ENCODE measurements around the gene ENTPD3.

The ENTPD3 gene

DNA sequence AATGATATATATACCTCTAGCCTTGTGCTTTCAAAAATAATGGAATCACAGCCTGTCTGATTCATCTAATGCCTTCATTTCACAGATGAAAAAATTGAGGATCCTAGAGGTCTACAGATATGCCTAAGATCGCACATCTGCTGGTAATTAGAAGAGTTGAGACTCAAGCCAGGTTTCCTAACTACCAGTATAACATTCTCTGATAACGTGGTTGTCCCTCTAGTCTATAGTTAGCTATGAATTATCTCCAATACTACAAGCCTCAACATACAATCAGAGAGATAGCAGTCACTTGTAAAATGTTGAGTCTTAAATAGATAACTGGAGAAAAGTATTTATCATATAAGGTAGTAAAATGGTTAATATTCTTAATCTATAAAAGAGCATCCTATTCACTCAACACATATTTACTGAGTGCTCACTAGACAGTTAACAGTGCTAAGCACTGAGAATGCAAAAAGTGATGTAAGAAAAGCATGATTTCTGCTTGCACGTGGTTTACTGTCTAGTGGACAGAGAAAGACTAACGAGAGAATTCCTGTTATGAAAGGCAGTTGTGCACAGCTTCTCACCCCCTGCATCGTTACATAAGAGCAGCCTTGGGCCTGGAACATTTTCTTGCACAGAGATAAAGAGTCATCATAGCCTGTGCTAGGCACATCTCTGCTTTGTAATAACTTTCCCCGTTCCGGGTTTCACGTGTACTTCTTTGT, 4.9 kb upstream of the ENTPD3 start:
- H3K4me3 ChIP-seq (ENCODE audit: low read depth, low read length) = no peak overlapping the region
- TF ChIP-seq, protein P1, sequence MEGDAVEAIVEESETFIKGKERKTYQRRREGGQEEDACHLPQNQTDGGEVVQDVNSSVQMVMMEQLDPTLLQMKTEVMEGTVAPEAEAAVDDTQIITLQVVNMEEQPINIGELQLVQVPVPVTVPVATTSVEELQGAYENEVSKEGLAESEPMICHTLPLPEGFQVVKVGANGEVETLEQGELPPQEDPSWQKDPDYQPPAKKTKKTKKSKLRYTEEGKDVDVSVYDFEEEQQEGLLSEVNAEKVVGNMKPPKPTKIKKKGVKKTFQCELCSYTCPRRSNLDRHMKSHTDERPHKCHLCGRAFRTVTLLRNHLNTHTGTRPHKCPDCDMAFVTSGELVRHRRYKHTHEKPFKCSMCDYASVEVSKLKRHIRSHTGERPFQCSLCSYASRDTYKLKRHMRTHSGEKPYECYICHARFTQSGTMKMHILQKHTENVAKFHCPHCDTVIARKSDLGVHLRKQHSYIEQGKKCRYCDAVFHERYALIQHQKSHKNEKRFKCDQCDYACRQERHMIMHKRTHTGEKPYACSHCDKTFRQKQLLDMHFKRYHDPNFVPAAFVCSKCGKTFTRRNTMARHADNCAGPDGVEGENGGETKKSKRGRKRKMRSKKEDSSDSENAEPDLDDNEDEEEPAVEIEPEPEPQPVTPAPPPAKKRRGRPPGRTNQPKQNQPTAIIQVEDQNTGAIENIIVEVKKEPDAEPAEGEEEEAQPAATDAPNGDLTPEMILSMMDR (IDR thresholded peaks at IDR 0.05; ENCODE audit: borderline replicate concordance, insufficient read depth, low read depth, low read length) = no peak

DNA sequence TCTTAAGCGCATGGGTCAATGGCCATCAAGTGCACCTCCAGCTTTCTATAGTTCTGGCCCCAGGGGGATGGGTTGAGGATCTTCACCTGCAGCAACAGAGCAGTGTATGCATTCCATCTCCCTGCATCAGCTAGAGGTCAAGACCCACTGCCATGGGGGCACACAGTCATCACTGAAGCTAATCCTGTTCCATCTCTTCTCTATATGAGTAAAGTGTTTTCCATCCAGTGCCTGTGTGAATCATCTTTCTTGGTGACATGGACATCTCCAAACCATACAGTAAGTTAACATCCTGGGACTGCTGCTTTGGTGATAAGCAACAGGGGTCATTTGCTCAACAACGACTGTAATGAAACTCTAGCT, 4.4 kb upstream of the ENTPD3 start:
- TF ChIP-seq, protein P1 (IDR thresholded peaks at IDR 0.05; ENCODE audit: borderline replicate concordance, insufficient read depth, low read depth, low read length) = no peak
- no peak overlapping the region for H3K4me3 ChIP-seq (ENCODE audit: low read depth, low read length)

DNA sequence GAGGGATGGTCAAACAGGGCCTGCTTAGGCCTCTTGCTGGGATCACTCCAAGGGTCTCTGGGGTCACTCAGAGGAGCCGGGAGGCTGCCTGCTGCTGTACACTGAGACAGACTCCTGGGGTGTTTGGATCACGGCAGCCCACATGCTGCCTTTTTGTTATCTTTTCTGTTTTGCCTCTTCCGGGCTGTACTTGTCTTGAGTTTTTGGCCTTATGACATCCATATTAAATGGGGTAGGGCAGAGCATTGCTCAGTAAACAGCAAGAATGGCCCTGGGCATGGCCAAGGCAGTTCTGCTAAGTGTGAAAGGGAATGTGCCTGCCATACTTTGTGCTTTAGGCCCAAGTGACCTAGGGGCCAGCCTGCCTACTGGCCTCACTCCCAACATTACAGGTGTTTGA, 771 bp upstream of the ENTPD3 start:
- TF ChIP-seq, protein P1 (IDR thresholded peaks at IDR 0.05; ENCODE audit: borderline replicate concordance, insufficient read depth, low read depth, low read length) = no peak
- no peak overlapping the region for H3K4me3 ChIP-seq (ENCODE audit: low read depth, low read length)

DNA sequence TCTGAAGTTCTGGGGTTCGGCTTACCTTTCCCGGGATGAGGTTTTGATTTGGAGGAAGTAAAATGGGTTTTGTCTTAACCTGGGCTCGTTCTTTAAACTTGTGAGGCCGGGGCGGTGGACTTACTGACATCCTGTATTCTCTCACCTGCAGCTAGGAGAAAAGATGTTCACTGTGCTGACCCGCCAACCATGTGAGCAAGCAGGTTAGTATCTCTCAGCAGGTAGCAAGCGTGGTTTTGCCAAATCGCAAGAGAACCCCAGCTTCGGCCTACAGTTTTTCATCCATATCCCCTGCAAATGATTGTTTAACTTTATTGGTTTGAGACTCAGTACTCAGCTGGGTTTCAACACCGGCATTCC, 891 bp downstream of the ENTPD3 start:
- no peak overlapping the region for H3K4me3 ChIP-seq (ENCODE audit: low read depth, low read length)

DNA sequence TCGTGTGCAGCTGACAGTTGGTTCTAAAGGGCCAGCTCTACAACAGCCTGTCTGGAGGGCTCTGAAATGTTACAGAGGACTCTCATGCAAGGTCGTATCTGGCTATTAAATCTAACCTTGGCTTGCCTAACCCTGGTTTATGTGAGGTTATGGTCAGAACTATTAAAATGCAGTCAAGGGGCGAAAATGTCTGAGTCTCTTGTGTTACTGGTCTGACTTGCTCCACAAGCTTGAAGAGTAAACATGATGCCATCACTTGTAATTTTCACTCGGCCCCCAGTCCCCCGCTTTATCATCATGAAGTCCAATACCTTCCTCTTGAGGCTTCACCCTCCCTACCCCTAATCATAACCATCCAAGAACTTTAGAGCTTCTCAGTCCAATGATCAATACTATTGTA, 9.4 kb downstream of the ENTPD3 start:
- TF ChIP-seq, protein P1 (IDR thresholded peaks at IDR 0.05; ENCODE audit: borderline replicate concordance, insufficient read depth, low read depth, low read length) = no peak
- no peak overlapping the region for H3K4me3 ChIP-seq (ENCODE audit: low read depth, low read length)

More for the DNA sequence above, 891 bp downstream of the ENTPD3 start:
- TF ChIP-seq, protein P1 (IDR thresholded peaks at IDR 0.05; ENCODE audit: borderline replicate concordance, insufficient read depth, low read depth, low read length) = no peak

DNA sequence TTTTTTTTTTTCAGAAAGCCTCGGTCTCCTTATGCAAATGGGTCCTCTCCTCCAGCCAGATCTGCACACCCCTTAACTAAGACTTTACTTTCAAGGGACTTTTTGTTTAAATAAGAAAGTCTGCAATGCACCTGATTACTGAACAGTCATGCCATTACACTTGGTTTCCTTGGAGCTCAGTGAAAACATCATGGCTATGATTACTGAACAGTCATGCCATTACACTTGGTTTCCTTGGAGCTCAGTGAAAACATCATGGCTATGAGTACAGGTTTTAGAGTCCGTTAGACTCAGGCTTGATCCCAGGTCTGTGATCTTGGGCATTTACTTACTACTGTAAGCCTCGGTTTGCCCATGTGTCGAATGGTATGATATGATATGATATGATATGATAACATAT, 10.1 kb downstream of the ENTPD3 start:
- H3K4me3 ChIP-seq (ENCODE audit: low read depth, low read length) = no peak overlapping the region
- TF ChIP-seq, protein P1 (IDR thresholded peaks at IDR 0.05; ENCODE audit: borderline replicate concordance, insufficient read depth, low read depth, low read length) = no peak

DNA sequence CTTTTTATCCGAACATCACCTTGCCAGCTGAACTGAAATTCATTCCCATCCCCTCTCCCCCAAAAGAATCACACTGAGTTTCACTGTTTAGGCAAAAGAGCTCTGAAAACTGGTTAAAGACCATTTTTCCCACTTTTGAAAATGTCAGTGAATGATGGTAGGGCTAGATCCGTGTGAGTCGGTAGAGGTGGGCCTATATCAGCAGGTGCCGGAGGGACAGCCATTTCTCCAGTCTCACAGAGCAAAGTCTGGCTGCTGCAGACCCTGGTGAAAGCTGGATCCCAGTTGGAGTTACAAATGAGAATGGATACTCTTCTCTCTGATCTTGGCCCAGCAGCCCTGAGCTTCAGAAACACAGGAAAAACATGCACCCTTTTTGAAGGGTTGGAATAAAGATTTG, 10.9 kb downstream of the ENTPD3 start:
- TF ChIP-seq, protein P1 (IDR thresholded peaks at IDR 0.05; ENCODE audit: borderline replicate concordance, insufficient read depth, low read depth, low read length) = no peak
- no peak overlapping the region for H3K4me3 ChIP-seq (ENCODE audit: low read depth, low read length)

All from GM12875 (cell line).